ENCODE measurements around the gene SHQ1. TPM values are rescaled to one million over a fixed set of nuclear protein-coding genes. Genes with fewer than 3 reads are reported as not detected.

SHQ1 gene
- total RNA-seq, 2 donors from 2014 or later: 9.6 to 11.2 TPM

GRCh38 chr3:72746430-72747411 is 101.5 kb downstream of the SHQ1 start:
- ATAC-seq (no peak), DNase-seq (no peak)
- WGBS, 2 donors: 73 to 80% methylated on average over 11 of the region's 11 CpGs
- Histone ChIP-seq H3K4me3 (no peak overlapping the region), H3K36me3 (replicated peaks in 1 of 2; ENCODE audit: insufficient read depth in 1 of 2, low read depth in 2 of 2) (no peaks in the 10 kb centered on the region), H3K4me1 (peaks cover 5% of the 10 kb centered on the region), H3K27me3 (no peaks in the 10 kb centered on the region), H3K9me3 (no peaks in the 10 kb centered on the region), H3K27ac (no peak overlapping the region)
- intact Hi-C loops (cut with DNase I): no loop called here
- TF ChIP-seq, protein P1, sequence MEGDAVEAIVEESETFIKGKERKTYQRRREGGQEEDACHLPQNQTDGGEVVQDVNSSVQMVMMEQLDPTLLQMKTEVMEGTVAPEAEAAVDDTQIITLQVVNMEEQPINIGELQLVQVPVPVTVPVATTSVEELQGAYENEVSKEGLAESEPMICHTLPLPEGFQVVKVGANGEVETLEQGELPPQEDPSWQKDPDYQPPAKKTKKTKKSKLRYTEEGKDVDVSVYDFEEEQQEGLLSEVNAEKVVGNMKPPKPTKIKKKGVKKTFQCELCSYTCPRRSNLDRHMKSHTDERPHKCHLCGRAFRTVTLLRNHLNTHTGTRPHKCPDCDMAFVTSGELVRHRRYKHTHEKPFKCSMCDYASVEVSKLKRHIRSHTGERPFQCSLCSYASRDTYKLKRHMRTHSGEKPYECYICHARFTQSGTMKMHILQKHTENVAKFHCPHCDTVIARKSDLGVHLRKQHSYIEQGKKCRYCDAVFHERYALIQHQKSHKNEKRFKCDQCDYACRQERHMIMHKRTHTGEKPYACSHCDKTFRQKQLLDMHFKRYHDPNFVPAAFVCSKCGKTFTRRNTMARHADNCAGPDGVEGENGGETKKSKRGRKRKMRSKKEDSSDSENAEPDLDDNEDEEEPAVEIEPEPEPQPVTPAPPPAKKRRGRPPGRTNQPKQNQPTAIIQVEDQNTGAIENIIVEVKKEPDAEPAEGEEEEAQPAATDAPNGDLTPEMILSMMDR (IDR thresholded peaks at IDR 0.05): no peak
- TF ChIP-seq POLR2A (IDR thresholded peaks at IDR 0.05): no peak

GRCh38 chr3:72745146-72745999 is 102.9 kb downstream of the SHQ1 start:
- Histone ChIP-seq H3K27ac (no peak overlapping the region), H3K9me3 (no peaks in the 10 kb centered on the region), H3K4me3 (no peak overlapping the region), H3K4me1 (peaks cover 5% of the 10 kb centered on the region), H3K36me3 (replicated peaks in 1 of 2; ENCODE audit: insufficient read depth in 1 of 2, low read depth in 2 of 2) (no peaks in the 10 kb centered on the region), H3K27me3 (no peaks in the 10 kb centered on the region)
- ATAC-seq (peak; percentile 35), DNase-seq (peak in 2 of 4 donors; percentile 12 to 34)
- WGBS, 2 donors: 70% methylated on average over 15 to 17 of the region's 17 CpGs
- TF ChIP-seq, protein P1 (IDR thresholded peaks at IDR 0.05): no peak
- TF ChIP-seq POLR2A (IDR thresholded peaks at IDR 0.05): no peak
- intact Hi-C loops (cut with DNase I): no loop called here

DNA sequence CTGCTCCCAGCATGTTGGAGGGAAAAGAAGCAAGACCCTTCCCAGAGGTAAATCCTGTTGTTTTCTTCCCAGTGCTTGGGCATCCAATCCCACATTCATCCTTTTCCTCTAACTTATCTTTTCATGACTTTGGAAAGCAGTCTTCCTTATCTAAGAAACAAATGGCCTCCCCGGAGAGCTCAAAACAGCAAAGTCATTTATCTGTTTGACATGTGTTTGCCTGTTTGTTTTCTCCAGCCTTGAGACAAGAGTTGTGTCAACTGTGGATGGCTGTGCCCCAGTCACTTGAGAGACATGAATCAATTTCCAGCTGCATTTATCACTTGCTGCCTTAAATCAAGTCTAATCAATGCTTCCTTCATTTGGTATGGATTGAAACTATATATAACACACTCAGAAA is 103.9 kb downstream of the SHQ1 start:
- no peak for TF ChIP-seq POLR2A (IDR thresholded peaks at IDR 0.05)
- TF ChIP-seq, protein P1 (IDR thresholded peaks at IDR 0.05): no peak
- Histone ChIP-seq H3K9me3 (no peaks in the 10 kb centered on the region), H3K27ac (no peak overlapping the region), H3K36me3 (replicated peaks in 1 of 2; ENCODE audit: insufficient read depth in 1 of 2, low read depth in 2 of 2) (no peaks in the 10 kb centered on the region), H3K4me1 (peaks cover 9% of the 10 kb centered on the region), H3K4me3 (no peak overlapping the region), H3K27me3 (no peaks in the 10 kb centered on the region)
- 5 to 15% methylated on average over 1 of the region's 1 CpG for WGBS, 2 donors
- intact Hi-C loops (cut with DNase I): no loop called here
- DNase-seq: no peak
- ATAC-seq: no peak

- no peak for DNase-seq
- no peaks in the 10 kb centered on the region for H3K27me3 ChIP-seq
- no peak overlapping the region for H3K4me3 ChIP-seq
- no peaks in the 10 kb centered on the region for H3K36me3 ChIP-seq (replicated peaks in 1 of 2; ENCODE audit: insufficient read depth in 1 of 2, low read depth in 2 of 2)
- TF ChIP-seq, protein P1 (IDR thresholded peaks at IDR 0.05): no peak
- no peak for TF ChIP-seq POLR2A (IDR thresholded peaks at IDR 0.05)
- intact Hi-C loops (cut with DNase I): no loop called here
- H3K27ac ChIP-seq: no peak overlapping the region
- peak; percentile 12 for ATAC-seq
- 86 to 87% methylated on average over 6 of the region's 6 CpGs for WGBS, 2 donors
- H3K9me3 ChIP-seq: peaks cover 0 to 2% (median 0%) of the 10 kb centered on the region in 3 donors
- H3K4me1 ChIP-seq: peaks cover 22% of the 10 kb centered on the region
These were observed 108.4 kb downstream of the SHQ1 start for GRCh38 chr3:72739531-72740466.
